ENCODE data around the gene TRAPPC14. TPM values are rescaled to one million over a fixed set of nuclear protein-coding genes. Genes with fewer than 3 reads are reported as not detected.

TRAPPC14 gene
- total and polyA plus RNA-seq, 2 of the 13 experiments (the other 11 are each of a cell fraction or from before 2014, with no cell fraction given): 4.7 to 9.6 TPM

DNA sequence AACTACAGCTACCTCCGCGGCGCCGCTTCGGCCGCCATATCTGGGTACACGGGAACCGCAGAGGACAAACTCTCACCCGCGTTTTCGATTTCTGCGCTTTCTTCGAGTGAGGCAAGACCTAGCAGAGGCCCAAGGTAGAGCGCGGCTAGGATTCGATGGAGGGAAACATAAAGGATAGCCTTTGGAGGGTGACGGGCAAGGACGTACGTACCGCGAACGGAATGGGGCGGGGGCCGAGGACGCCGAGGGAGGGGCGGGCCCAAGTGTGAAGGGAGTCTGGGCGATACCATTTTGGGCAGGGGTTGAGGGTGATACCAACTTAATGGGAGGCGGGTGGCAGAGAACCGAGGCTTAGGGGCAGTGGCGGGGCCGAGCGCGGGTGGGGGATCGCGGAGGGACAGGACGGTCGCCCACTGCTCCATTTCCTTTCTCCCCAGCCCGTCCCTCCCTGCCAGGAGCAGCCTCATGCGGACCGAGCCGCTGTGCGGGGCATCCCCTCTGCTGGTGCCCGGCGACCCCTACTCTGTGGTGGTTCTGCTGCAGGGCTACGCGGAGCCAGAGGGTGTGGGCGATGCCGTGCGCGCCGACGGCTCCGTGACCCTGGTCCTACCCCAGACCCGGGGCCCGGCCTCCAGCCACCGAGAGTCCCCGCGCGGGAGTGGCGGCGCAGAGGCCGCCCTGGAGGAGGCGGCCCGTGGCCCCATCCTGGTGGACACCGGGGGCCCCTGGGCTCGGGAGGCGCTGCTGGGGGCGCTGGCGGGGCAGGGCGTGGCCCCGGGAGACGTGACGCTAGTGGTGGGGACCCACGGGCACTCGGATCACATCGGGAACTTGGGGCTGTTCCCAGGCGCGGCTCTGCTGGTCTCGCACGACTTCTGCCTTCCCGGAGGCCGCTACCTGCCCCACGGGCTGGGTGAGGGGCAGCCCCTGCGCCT lies 31.3 kb downstream of the TRAPPC14 start, which contains the start of gene MBLAC1 (continued):
- TF ChIP-seq ARID2 (CRISPR knock-in tag; IDR thresholded peaks at IDR 0.05; ENCODE audit: borderline replicate concordance) (peak; percentile 78; the same call in 1 of the 2 replicates), ZNF790 (CRISPR knock-in tag; IDR thresholded peaks at IDR 0.05; ENCODE audit: borderline replicate concordance) (0 out of 2 replicates have a peak, but pooled peaks have one; percentile 51), SRSF1 (optimal IDR thresholded peaks at IDR 0.05; ENCODE audit: low read depth, low read length) (no peak)
- TF ChIP-seq, protein P1, sequence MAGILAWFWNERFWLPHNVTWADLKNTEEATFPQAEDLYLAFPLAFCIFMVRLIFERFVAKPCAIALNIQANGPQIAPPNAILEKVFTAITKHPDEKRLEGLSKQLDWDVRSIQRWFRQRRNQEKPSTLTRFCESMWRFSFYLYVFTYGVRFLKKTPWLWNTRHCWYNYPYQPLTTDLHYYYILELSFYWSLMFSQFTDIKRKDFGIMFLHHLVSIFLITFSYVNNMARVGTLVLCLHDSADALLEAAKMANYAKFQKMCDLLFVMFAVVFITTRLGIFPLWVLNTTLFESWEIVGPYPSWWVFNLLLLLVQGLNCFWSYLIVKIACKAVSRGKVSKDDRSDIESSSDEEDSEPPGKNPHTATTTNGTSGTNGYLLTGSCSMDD (CRISPR knock-in tag; IDR thresholded peaks at IDR 0.05): no peak
- TF ChIP-seq, protein P2, sequence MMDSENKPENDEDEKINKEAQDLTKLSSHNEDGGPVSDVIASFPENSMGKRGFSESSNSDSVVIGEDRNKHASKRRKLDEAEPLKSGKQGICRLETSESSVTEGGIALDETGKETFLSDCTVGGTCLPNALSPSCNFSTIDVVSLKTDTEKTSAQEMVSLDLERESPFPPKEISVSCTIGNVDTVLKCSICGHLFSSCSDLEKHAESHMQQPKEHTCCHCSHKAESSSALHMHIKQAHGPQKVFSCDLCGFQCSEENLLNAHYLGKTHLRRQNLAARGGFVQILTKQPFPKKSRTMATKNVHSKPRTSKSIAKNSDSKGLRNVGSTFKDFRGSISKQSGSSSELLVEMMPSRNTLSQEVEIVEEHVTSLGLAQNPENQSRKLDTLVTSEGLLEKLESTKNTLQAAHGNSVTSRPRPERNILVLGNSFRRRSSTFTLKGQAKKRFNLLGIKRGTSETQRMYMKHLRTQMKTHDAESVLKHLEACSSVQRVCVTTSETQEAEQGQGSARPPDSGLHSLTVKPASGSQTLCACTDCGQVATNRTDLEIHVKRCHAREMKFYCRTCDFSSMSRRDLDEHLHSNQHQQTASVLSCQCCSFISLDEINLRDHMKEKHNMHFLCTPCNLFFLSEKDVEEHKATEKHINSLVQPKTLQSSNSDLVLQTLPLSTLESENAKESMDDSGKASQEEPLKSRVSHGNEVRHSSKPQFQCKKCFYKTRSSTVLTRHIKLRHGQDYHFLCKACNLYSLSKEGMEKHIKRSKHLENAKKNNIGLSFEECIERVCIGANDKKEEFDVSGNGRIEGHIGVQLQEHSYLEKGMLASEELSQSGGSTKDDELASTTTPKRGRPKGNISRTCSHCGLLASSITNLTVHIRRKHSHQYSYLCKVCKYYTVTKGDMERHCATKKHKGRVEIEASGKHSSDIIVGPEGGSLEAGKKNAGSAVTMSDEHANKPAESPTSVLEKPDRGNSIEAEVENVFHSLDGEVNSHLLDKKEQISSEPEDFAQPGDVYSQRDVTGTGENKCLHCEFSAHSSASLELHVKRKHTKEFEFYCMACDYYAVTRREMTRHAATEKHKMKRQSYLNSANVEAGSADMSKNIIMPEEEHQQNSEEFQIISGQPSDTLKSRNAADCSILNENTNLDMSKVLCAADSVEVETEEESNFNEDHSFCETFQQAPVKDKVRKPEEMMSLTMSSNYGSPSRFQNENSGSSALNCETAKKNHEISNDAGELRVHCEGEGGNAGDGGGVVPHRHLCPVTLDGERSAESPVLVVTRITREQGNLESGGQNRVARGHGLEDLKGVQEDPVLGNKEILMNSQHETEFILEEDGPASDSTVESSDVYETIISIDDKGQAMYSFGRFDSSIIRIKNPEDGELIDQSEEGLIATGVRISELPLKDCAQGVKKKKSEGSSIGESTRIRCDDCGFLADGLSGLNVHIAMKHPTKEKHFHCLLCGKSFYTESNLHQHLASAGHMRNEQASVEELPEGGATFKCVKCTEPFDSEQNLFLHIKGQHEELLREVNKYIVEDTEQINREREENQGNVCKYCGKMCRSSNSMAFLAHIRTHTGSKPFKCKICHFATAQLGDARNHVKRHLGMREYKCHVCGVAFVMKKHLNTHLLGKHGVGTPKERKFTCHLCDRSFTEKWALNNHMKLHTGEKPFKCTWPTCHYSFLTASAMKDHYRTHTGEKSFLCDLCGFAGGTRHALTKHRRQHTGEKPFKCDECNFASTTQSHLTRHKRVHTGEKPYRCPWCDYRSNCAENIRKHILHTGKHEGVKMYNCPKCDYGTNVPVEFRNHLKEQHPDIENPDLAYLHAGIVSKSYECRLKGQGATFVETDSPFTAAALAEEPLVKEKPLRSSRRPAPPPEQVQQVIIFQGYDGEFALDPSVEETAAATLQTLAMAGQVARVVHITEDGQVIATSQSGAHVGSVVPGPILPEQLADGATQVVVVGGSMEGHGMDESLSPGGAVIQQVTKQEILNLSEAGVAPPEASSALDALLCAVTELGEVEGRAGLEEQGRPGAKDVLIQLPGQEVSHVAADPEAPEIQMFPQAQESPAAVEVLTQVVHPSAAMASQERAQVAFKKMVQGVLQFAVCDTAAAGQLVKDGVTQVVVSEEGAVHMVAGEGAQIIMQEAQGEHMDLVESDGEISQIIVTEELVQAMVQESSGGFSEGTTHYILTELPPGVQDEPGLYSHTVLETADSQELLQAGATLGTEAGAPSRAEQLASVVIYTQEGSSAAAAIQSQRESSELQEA (CRISPR knock-in tag; IDR thresholded peaks at IDR 0.05; ENCODE audit: not compliant biosample characterization): no peak
- TF ChIP-seq, protein P3, sequence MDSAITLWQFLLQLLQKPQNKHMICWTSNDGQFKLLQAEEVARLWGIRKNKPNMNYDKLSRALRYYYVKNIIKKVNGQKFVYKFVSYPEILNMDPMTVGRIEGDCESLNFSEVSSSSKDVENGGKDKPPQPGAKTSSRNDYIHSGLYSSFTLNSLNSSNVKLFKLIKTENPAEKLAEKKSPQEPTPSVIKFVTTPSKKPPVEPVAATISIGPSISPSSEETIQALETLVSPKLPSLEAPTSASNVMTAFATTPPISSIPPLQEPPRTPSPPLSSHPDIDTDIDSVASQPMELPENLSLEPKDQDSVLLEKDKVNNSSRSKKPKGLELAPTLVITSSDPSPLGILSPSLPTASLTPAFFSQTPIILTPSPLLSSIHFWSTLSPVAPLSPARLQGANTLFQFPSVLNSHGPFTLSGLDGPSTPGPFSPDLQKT (CRISPR knock-in tag; IDR thresholded peaks at IDR 0.05; ENCODE audit: borderline replicate concordance): no peak
- TF ChIP-seq, protein P4, sequence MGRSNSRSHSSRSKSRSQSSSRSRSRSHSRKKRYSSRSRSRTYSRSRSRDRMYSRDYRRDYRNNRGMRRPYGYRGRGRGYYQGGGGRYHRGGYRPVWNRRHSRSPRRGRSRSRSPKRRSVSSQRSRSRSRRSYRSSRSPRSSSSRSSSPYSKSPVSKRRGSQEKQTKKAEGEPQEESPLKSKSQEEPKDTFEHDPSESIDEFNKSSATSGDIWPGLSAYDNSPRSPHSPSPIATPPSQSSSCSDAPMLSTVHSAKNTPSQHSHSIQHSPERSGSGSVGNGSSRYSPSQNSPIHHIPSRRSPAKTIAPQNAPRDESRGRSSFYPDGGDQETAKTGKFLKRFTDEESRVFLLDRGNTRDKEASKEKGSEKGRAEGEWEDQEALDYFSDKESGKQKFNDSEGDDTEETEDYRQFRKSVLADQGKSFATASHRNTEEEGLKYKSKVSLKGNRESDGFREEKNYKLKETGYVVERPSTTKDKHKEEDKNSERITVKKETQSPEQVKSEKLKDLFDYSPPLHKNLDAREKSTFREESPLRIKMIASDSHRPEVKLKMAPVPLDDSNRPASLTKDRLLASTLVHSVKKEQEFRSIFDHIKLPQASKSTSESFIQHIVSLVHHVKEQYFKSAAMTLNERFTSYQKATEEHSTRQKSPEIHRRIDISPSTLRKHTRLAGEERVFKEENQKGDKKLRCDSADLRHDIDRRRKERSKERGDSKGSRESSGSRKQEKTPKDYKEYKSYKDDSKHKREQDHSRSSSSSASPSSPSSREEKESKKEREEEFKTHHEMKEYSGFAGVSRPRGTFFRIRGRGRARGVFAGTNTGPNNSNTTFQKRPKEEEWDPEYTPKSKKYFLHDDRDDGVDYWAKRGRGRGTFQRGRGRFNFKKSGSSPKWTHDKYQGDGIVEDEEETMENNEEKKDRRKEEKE (IDR thresholded peaks at IDR 0.05): no peak
- TF ChIP-seq, protein P5, sequence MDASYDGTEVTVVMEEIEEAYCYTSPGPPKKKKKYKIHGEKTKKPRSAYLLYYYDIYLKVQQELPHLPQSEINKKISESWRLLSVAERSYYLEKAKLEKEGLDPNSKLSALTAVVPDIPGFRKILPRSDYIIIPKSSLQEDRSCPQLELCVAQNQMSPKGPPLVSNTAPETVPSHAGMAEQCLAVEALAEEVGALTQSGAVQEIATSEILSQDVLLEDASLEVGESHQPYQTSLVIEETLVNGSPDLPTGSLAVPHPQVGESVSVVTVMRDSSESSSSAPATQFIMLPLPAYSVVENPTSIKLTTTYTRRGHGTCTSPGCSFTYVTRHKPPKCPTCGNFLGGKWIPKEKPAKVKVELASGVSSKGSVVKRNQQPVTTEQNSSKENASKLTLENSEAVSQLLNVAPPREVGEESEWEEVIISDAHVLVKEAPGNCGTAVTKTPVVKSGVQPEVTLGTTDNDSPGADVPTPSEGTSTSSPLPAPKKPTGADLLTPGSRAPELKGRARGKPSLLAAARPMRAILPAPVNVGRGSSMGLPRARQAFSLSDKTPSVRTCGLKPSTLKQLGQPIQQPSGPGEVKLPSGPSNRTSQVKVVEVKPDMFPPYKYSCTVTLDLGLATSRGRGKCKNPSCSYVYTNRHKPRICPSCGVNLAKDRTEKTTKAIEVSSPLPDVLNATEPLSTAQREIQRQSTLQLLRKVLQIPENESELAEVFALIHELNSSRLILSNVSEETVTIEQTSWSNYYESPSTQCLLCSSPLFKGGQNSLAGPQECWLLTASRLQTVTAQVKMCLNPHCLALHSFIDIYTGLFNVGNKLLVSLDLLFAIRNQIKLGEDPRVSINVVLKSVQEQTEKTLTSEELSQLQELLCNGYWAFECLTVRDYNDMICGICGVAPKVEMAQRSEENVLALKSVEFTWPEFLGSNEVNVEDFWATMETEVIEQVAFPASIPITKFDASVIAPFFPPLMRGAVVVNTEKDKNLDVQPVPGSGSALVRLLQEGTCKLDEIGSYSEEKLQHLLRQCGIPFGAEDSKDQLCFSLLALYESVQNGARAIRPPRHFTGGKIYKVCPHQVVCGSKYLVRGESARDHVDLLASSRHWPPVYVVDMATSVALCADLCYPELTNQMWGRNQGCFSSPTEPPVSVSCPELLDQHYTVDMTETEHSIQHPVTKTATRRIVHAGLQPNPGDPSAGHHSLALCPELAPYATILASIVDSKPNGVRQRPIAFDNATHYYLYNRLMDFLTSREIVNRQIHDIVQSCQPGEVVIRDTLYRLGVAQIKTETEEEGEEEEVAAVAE (CRISPR knock-in tag; IDR thresholded peaks at IDR 0.05; ENCODE audit: borderline replicate concordance): no peak

All from HepG2 (cell line).